GM12892 (cell line): ENCODE data around the gene MAEL.

Experiments used
- POLR2AphosphoS5 ChIP-seq: IDR thresholded peaks from 2 replicates; pipeline ENCODE4 v1.6.1; 2011; ENCODE audit warnings: low read depth, low read length, control low read depth
- TAF1 ChIP-seq: IDR thresholded peaks from 2 replicates; pipeline ENCODE4 v1.6.1; 2011; ENCODE audit warnings: low read depth, mild to moderate bottlenecking, control low read depth, low read length, borderline replicate concordance

DNA sequence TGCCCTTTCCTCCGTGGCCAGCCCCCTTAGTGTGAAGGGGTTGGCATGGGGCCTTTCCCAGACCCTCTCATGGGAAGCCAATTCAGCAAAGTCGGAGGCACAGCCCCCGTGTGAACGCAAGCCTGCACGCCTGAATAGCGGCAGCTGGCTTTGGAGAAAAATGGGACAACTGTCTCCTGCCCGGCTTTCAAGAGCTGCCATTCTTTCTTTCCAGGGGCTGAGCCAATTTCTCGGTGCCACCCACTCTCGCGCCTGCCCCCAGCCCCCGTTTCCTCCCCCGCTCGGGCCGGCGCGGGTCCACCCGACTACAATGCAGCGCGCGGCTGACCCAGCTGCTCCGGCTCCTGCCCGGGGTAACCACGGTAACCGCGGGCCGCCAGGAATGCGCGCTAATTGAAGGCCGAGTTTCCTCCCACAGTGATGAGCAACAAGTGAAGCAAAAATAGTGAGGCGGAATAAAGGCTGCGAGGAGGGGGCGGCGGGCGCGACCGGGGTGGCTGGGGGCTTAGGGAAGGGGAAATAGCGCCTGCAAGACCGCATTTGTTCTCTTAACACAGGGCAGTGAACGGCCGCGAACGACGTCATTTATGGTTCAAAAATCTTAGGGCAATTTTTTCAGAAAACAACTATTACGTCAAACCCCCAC, 41.6 kb upstream of the MAEL start:
- no peak for TF ChIP-seq TAF1
- no peak for TF ChIP-seq POLR2AphosphoS5
